Measurements from ENCODE around the gene AFF2.

The AFF2 gene

GRCh38 chrX:148784137-148784536 lies 283.7 kb downstream of the AFF2 start:
- Histone ChIP-seq H3K27me3 (no peaks in the 10 kb centered on the region), H3K27ac (no peak overlapping the region), H3K36me3 (no peaks in the 10 kb centered on the region), H3K4me3 (ENCODE audit: low read depth in 1 of 2, low read length in 1 of 2) (no peak overlapping the region), H3K4me1 (ENCODE audit: control insufficient read depth in 1 of 2, insufficient read depth in 1 of 2, low read depth in 1 of 2, low read length in 1 of 2) (no peaks in the 10 kb centered on the region), H3K9me3 (no peaks in the 10 kb centered on the region)
- TF ChIP-seq CTCF (IDR thresholded peaks at IDR 0.05) = no peak

GRCh38 chrX:148784856-148785255 lies 284.4 kb downstream of the AFF2 start:
- Histone ChIP-seq H3K9me3 (no peaks in the 10 kb centered on the region), H3K27ac (no peak overlapping the region), H3K36me3 (no peaks in the 10 kb centered on the region), H3K4me3 (ENCODE audit: low read depth in 1 of 2, low read length in 1 of 2) (no peak overlapping the region), H3K4me1 (ENCODE audit: control insufficient read depth in 1 of 2, insufficient read depth in 1 of 2, low read depth in 1 of 2, low read length in 1 of 2) (no peaks in the 10 kb centered on the region), H3K27me3 (no peaks in the 10 kb centered on the region)
- TF ChIP-seq CTCF (IDR thresholded peaks at IDR 0.05) = no peak

GRCh38 chrX:148785256-148785655 lies 284.8 kb downstream of the AFF2 start:
- no peak overlapping the region for H3K27ac ChIP-seq
- H3K4me1 ChIP-seq (ENCODE audit: control insufficient read depth in 1 of 2, insufficient read depth in 1 of 2, low read depth in 1 of 2, low read length in 1 of 2) = no peaks in the 10 kb centered on the region
- no peaks in the 10 kb centered on the region for H3K27me3 ChIP-seq
- no peaks in the 10 kb centered on the region for H3K9me3 ChIP-seq
- H3K4me3 ChIP-seq (ENCODE audit: low read depth in 1 of 2, low read length in 1 of 2) = no peak overlapping the region
- no peak for TF ChIP-seq CTCF (IDR thresholded peaks at IDR 0.05)
- H3K36me3 ChIP-seq = no peaks in the 10 kb centered on the region

GRCh38 chrX:148788449-148788848 lies 288.0 kb downstream of the AFF2 start:
- Histone ChIP-seq H3K9me3 (no peaks in the 10 kb centered on the region), H3K4me3 (ENCODE audit: low read depth in 1 of 2, low read length in 1 of 2) (no peak overlapping the region), H3K27ac (no peak overlapping the region), H3K27me3 (no peaks in the 10 kb centered on the region), H3K36me3 (no peaks in the 10 kb centered on the region), H3K4me1 (ENCODE audit: control insufficient read depth in 1 of 2, insufficient read depth in 1 of 2, low read depth in 1 of 2, low read length in 1 of 2) (no peaks in the 10 kb centered on the region)
- TF ChIP-seq CTCF (IDR thresholded peaks at IDR 0.05) = no peak

GRCh38 chrX:148794350-148794749 lies 293.9 kb downstream of the AFF2 start:
- no peaks in the 10 kb centered on the region for H3K27me3 ChIP-seq
- no peak overlapping the region for H3K4me3 ChIP-seq (ENCODE audit: low read depth in 1 of 2, low read length in 1 of 2)
- no peaks in the 10 kb centered on the region for H3K9me3 ChIP-seq
- H3K27ac ChIP-seq = no peak overlapping the region
- H3K4me1 ChIP-seq (ENCODE audit: control insufficient read depth in 1 of 2, insufficient read depth in 1 of 2, low read depth in 1 of 2, low read length in 1 of 2) = no peaks in the 10 kb centered on the region
- no peaks in the 10 kb centered on the region for H3K36me3 ChIP-seq
- TF ChIP-seq CTCF (IDR thresholded peaks at IDR 0.05) = no peak
